Panc1 (cell line): ENCODE data around the gene TUB. TPM values are rescaled to one million over a fixed set of nuclear protein-coding genes. Genes with fewer than 3 reads are reported as not detected.

Experiments
- ATAC-seq: fragments of 200-7000 bp; cut with Tn5 transposase; 2 replicates; pipeline ENCODE4 v1.9.1; 2020; ENCODE audit warnings: mild to moderate bottlenecking, moderate library complexity
- BruUV-seq: library from RNA; stranded (reverse); fragments of 400-500 nt; replicated peaks from 2 replicates; lab custom pipeline; 2021; lab: Mats Ljungman, UMichigan
- CTCF ChIA-PET: fragments of 300-600 bp; sonication (Branson Sonifier 250); formaldehyde crosslinking; loops from one replicate; lab custom pipeline; 2022; ENCODE audit warnings: antibody characterized with exemption; lab: Charles Lee
- POLR2A ChIA-PET: fragments of 300-600 bp; sonication (Branson Sonifier 250); formaldehyde crosslinking; loops from one replicate; lab custom pipeline; 2022; ENCODE audit warnings: antibody characterized with exemption; lab: Charles Lee
- DNase-seq: peaks from one replicate; pipeline ENCODE4 v3.0.0-alpha.2; 2010; ENCODE audit warnings: low read depth, low spot score
- H3K27ac ChIP-seq: 2 replicates; pipeline ENCODE4 v1.5.1; 2011; ENCODE audit warnings: mild to moderate bottlenecking, low read length, inconsistent platforms
- H3K27me3 ChIP-seq: fragments of 200-500 bp; sonication (Bioruptor generic); 2 replicates; pipeline ENCODE4 v1.6.0; 2014; ENCODE audit warnings: low read length, inconsistent platforms; ENCODE audit not compliant: control insufficient read depth, insufficient read depth
- H3K36me3 ChIP-seq: fragments of 200-500 bp; sonication (Bioruptor generic); 2 replicates; pipeline ENCODE4 v1.5.1; 2014; ENCODE audit warnings: inconsistent platforms, mild to moderate bottlenecking, low read length, moderate library complexity; ENCODE audit not compliant: control insufficient read depth, insufficient read depth
- H3K4me1 ChIP-seq: 2 replicates; pipeline ENCODE4 v1.5.1; 2011; ENCODE audit warnings: inconsistent platforms, mild to moderate bottlenecking, low read length, moderate library complexity; ENCODE audit not compliant: control insufficient read depth, insufficient read depth
- H3K4me3 ChIP-seq, 2 experiments: 2 replicates each; pipeline ENCODE4 v1.5.1; 2011 to 2012; ENCODE audit warnings: low read depth in 2 of 2, low read length in 2 of 2, mild to moderate bottlenecking in 2 of 2, inconsistent platforms in 1 of 2, moderate library complexity in 1 of 2
- H3K9me3 ChIP-seq: fragments of 200-500 bp; sonication (Bioruptor generic); 2 replicates; pipeline ENCODE4 v1.5.1; 2014; ENCODE audit warnings: low read depth, mild to moderate bottlenecking, inconsistent platforms, low read length, moderate library complexity; ENCODE audit not compliant: control insufficient read depth, insufficient read depth
- CTCF ChIP-seq: fragments of 450-650 bp; IDR thresholded peaks from 2 replicates; pipeline ENCODE4 v1.5.1; 2017; ENCODE audit warnings: mild to moderate bottlenecking
- POLR2AphosphoS5 ChIP-seq: IDR thresholded peaks from 2 replicates; pipeline ENCODE4 v1.6.1; 2012; ENCODE audit warnings: mild to moderate bottlenecking, low read depth, low read length, moderate library complexity
- REST ChIP-seq, 2 experiments: IDR thresholded peaks; 2 replicates each; pipeline ENCODE4 v1.6.1; 2011 to 2012; ENCODE audit warnings: low read depth in 2 of 2, control low read depth in 1 of 2, low read length in 1 of 2, mild to moderate bottlenecking in 1 of 2, moderate library complexity in 1 of 2; ENCODE audit not compliant: insufficient read depth in 1 of 2
- SIN3A ChIP-seq: IDR thresholded peaks from 2 replicates; pipeline ENCODE4 v1.6.1; 2012; ENCODE audit warnings: low read depth, mild to moderate bottlenecking, low read length, moderate library complexity, borderline replicate concordance; ENCODE audit not compliant: insufficient read depth
- TCF7L2 ChIP-seq: IDR thresholded peaks from 2 replicates; pipeline ENCODE4 v1.6.1; 2011; ENCODE audit warnings: mild to moderate bottlenecking, low read depth, low read length, inconsistent platforms
- in situ Hi-C: cut with HindIII; loops from 2 replicates; pipeline ENCODE4 v1.10.0; 2016; ENCODE audit warnings: low sequenced_read_pairs, low pct_unique_long_range_greater_than_20kb
- intact Hi-C: fragments of 100-400 bp; cut with micrococcal nuclease; formaldehyde crosslinking; loops from one replicate; pipeline ENCODE4 v1.10.0; 2022; ENCODE audit not compliant: unreplicated experiment
- total RNA-seq: library from RNA; stranded (reverse); gene quantifications from one replicate; pipeline ENCODE4 v1.2.1, GENCODE V29; 2021; ENCODE audit not compliant: unreplicated experiment

Gene TUB
- total RNA-seq, 1 experiment from 2014 or later = 4.3 TPM

GRCh38 chr11:8090756-8091155, 9.7 kb downstream of the TUB start:
- Histone ChIP-seq H3K4me3 (no peak overlapping the region), H3K27ac (no peak overlapping the region), H3K4me1 (no peaks in the 10 kb centered on the region), H3K36me3 (no peaks in the 10 kb centered on the region), H3K27me3 (no peaks in the 10 kb centered on the region), H3K9me3 (no peaks in the 10 kb centered on the region)
- BruUV-seq = no TSS peak
- ChIA-PET POLR2A (interaction anchor here (1.0 kb wide), 1 partner anchor 15 kb away, joined by 3 read pairs; no protein-coding TSS in a partner anchor), CTCF (interaction anchor here (0.5 to 4.8 kb wide), 9 partner anchors 8 to 84 kb away, joined by 3 to 35 read pairs (median 4); no protein-coding TSS in a partner anchor)
- DNase-seq (no peak), ATAC-seq (no peak)
- in situ Hi-C loops = no loop called here
- no peak for TF ChIP-seq TCF7L2
- TF ChIP-seq CTCF = peak; percentile 88
- intact Hi-C loops = loop anchor here (10.0 kb wide), 1 partner anchor 196 kb away; no protein-coding TSS in a partner anchor

GRCh38 chr11:8091721-8092120, 10.7 kb downstream of the TUB start:
- in situ Hi-C loops = no loop called here
- DNase-seq = no peak
- no peaks in the 10 kb centered on the region for H3K4me1 ChIP-seq

More at GRCh38 chr11:8091721-8092120, 10.7 kb downstream of the TUB start:
- no peak for TF ChIP-seq POLR2AphosphoS5
- no peak for TF ChIP-seq REST (IDR thresholded peaks at IDR 0.05; ENCODE audit: insufficient read depth in 1 of 2, low read depth in 2 of 2, low read length in 1 of 2)
- no peak for TF ChIP-seq TCF7L2
- TF ChIP-seq CTCF = no peak
- no peak for TF ChIP-seq SIN3A
- H3K27ac ChIP-seq = no peak overlapping the region
- H3K9me3 ChIP-seq = no peaks in the 10 kb centered on the region
- intact Hi-C loops = loop anchor here (1.0 to 10.0 kb wide), 2 partner anchors 85 to 197 kb away; no protein-coding TSS in a partner anchor
- BruUV-seq = no TSS peak
- ChIA-PET POLR2A (no interaction called here), CTCF (interaction anchor here (0.5 to 4.8 kb wide), 8 partner anchors 37 to 289 kb away, joined by 3 to 35 read pairs (median 7); no protein-coding TSS in a partner anchor)
- H3K27me3 ChIP-seq = no peaks in the 10 kb centered on the region
- H3K36me3 ChIP-seq = no peaks in the 10 kb centered on the region
- no peak overlapping the region for H3K4me3 ChIP-seq
- ATAC-seq = no peak
